ENCODE data around the gene SGCA. TPM values are rescaled to one million over a fixed set of nuclear protein-coding genes. Genes with fewer than 3 reads are reported as not detected.

Gene SGCA
- total RNA-seq, 2 experiments from 2014 or later, result not detected

DNA sequence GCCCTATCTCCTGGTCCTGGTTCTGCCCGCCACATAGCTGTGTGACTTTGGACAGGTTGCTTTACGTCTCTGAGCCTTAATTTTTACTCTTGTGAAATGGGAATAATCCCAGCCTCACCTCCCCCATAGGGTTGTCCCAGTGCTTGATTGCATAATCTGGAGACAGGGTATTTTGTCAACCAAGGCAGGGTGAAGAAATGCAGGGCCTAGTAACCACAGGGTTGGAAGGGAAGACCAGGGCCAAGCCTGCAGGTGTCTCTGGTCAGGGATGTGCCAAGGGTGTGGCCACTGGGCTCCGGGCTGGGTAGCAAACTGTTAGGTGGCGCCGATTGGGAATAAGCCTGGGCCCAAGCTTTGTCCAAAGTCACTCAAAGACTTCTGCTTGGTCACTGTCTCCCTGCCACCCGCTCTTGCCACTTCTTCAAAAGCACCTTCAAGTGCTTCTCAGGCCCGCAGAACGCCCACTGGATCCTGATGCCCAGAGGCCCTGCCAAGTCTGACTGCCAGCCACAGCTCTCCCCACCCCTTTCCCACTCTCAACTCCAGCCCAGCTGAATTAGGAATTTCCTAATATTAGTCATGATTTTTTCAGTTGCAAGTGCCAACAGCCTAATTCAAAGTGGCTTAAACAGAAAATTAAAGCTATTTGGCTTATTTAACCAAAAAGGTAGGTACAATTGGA lies 56.2 kb downstream of the SGCA start:
- DNase-seq, result no peak
- Mint-ChIP-seq H3K4me3 (no peak overlapping the region), H3K27ac (no peak overlapping the region), H3K4me1 (ENCODE audit: low read depth) (no peaks in the 10 kb centered on the region), H3K9me3 (peaks cover 5% of the 10 kb centered on the region), H3K36me3 (ENCODE audit: low read depth) (no peaks in the 10 kb centered on the region), H3K27me3 (peaks cover 4% of the 10 kb centered on the region)
- no peak overlapping the region for H3K4me3 ChIP-seq (ENCODE audit: low read length)
- POLR2A ChIA-PET, result no interaction called here
- H3K4me1 ChIP-seq (ENCODE audit: insufficient read depth, low read length), result peaks cover 4% of the 10 kb centered on the region
- TF ChIP-seq, protein P1, sequence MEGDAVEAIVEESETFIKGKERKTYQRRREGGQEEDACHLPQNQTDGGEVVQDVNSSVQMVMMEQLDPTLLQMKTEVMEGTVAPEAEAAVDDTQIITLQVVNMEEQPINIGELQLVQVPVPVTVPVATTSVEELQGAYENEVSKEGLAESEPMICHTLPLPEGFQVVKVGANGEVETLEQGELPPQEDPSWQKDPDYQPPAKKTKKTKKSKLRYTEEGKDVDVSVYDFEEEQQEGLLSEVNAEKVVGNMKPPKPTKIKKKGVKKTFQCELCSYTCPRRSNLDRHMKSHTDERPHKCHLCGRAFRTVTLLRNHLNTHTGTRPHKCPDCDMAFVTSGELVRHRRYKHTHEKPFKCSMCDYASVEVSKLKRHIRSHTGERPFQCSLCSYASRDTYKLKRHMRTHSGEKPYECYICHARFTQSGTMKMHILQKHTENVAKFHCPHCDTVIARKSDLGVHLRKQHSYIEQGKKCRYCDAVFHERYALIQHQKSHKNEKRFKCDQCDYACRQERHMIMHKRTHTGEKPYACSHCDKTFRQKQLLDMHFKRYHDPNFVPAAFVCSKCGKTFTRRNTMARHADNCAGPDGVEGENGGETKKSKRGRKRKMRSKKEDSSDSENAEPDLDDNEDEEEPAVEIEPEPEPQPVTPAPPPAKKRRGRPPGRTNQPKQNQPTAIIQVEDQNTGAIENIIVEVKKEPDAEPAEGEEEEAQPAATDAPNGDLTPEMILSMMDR (IDR thresholded peaks at IDR 0.05), result no peak
- ATAC-seq (ENCODE audit: poor library complexity), result no peak
- H3K27me3 ChIP-seq (ENCODE audit: control insufficient read depth in 1 of 2, insufficient read depth in 2 of 2, low read length in 2 of 2), result peaks cover 0 to 2% of the 10 kb centered on the region in 2 experiments
- intact Hi-C loops (cut with DNase I, micrococcal nuclease), result no loop called here
- H3K27ac ChIP-seq (ENCODE audit: low read depth in 1 of 2, low read length in 2 of 2), result no peak overlapping the region
- peaks cover 9 to 15% of the 10 kb centered on the region in 2 experiments for H3K9me3 ChIP-seq (ENCODE audit: control insufficient read depth in 1 of 2, insufficient read depth in 1 of 2, low read length in 2 of 2)
- no peaks in the 10 kb centered on the region for H3K36me3 ChIP-seq (ENCODE audit: insufficient read depth, low read length)
- CTCF ChIA-PET, result interaction anchor here (0.6 kb wide), 1 partner anchor 14 kb away, joined by 4 read pairs; no protein-coding TSS in a partner anchor

DNA sequence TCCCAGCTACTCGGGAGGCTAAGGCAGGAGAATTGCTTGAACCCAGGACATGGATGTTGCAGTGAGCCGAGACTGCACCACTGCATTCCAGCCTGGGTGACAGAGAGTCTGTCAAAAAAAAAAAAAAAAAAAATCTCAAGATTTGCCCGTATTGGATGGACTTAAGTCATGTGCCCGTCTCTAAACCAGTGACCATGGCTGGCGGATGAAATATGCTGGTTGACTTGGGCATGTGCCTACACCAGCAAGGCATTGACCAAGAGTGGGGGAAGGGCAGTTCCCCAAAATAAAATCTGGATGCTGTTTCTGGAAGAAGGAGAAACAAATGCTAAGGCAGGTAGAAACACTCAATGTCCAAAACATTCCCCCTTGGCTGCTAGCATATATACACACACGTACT lies 57.1 kb downstream of the SGCA start:
- ChIA-PET CTCF (no interaction called here), POLR2A (no interaction called here)
- Mint-ChIP-seq H3K36me3 (ENCODE audit: low read depth) (no peaks in the 10 kb centered on the region), H3K27me3 (peaks cover 4% of the 10 kb centered on the region), H3K9me3 (peaks cover 5% of the 10 kb centered on the region), H3K4me3 (no peak overlapping the region), H3K4me1 (ENCODE audit: low read depth) (no peaks in the 10 kb centered on the region), H3K27ac (no peak overlapping the region)
- TF ChIP-seq, protein P1 (IDR thresholded peaks at IDR 0.05), result no peak
- H3K27me3 ChIP-seq (ENCODE audit: control insufficient read depth in 1 of 2, insufficient read depth in 2 of 2, low read length in 2 of 2), result peaks cover 0 to 2% of the 10 kb centered on the region in 2 experiments
- H3K27ac ChIP-seq (ENCODE audit: low read depth in 1 of 2, low read length in 2 of 2), result no peak overlapping the region
- intact Hi-C loops (cut with DNase I, micrococcal nuclease), result no loop called here
- no peak for DNase-seq
- peaks cover 11 to 15% of the 10 kb centered on the region in 2 experiments for H3K9me3 ChIP-seq (ENCODE audit: control insufficient read depth in 1 of 2, insufficient read depth in 1 of 2, low read length in 2 of 2)
- H3K36me3 ChIP-seq (ENCODE audit: insufficient read depth, low read length), result no peaks in the 10 kb centered on the region
- peaks cover 4% of the 10 kb centered on the region for H3K4me1 ChIP-seq (ENCODE audit: insufficient read depth, low read length)
- no peak for ATAC-seq (ENCODE audit: poor library complexity)
- no peak overlapping the region for H3K4me3 ChIP-seq (ENCODE audit: low read length)

Other genes starting within 250 kb of the SGCA start
- gene DLX4, start 196.8 kb upstream of the SGCA start, total RNA-seq, result under 1 TPM; 0.59 to 0.85 TPM
- gene DLX3, start 170.8 kb upstream of the SGCA start, total RNA-seq, result not detected
- 1 to 10 TPM; 2.3 to 2.4 TPM for gene ITGA3, start 109.9 kb upstream of the SGCA start, total RNA-seq
- gene PDK2, start 70.7 kb upstream of the SGCA start, total RNA-seq, result 10 to 100 TPM in 1 of 2 experiments, 1 to 10 TPM in 1; 8.7 to 10.1 TPM
- under 1 TPM; 0.33 to 0.53 TPM for gene SAMD14, start 35.8 kb upstream of the SGCA start, total RNA-seq
- 10 to 100 TPM; 53.4 to 55.7 TPM for gene PPP1R9B, start 15.3 kb upstream of the SGCA start, total RNA-seq
- 10 to 100 TPM in 1 of 2 experiments, 1 to 10 TPM in 1; 10.0 to 11.4 TPM for gene COL1A1, start 35.6 kb downstream of the SGCA start, total RNA-seq
- gene TMEM92, start 108.5 kb downstream of the SGCA start, total RNA-seq, result not detected
- gene XYLT2, start 180.1 kb downstream of the SGCA start, total RNA-seq, result 10 to 100 TPM; 11.0 to 12.2 TPM
- gene MRPL27, start 207.2 kb downstream of the SGCA start, total RNA-seq, result 10 to 100 TPM; 13.7 to 14.8 TPM
- under 1 TPM; 0.36 to 0.92 TPM for gene EME1, start 207.2 kb downstream of the SGCA start, total RNA-seq
- 10 to 100 TPM; 45.1 to 51.5 TPM for gene LRRC59, start 231.5 kb downstream of the SGCA start, total RNA-seq

All from CD4-positive, alpha-beta T cell (primary cell).